ENCODE data around the gene NAA35. TPM values are rescaled to one million over a fixed set of nuclear protein-coding genes. Genes with fewer than 3 reads are reported as not detected.

The NAA35 gene
- total RNA-seq, 1 donor from 2014 or later, result 20.3 TPM

DNA sequence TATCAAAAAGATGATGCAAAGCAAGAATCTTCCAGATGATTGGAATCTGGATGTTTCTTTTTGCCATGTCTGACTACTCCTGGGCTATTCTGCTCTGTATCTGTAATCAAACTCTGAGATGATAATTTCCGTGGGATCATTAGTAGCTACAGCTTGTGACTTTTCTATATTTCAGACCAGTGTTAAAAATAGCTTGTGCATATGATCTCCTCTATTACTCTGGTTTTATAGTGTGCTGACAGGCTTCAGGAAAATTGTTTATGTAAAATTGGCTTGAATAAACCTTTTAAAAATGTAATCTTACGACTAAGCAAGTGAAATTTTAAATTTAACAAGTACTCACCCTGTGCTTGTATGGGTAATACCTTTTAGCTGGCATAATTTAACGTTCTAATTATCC lies 40.4 kb downstream of the NAA35 start:
- peaks cover 74% of the 10 kb centered on the region for H3K36me3 ChIP-seq
- intact Hi-C loops (cut with DNase I), result no loop called here

DNA sequence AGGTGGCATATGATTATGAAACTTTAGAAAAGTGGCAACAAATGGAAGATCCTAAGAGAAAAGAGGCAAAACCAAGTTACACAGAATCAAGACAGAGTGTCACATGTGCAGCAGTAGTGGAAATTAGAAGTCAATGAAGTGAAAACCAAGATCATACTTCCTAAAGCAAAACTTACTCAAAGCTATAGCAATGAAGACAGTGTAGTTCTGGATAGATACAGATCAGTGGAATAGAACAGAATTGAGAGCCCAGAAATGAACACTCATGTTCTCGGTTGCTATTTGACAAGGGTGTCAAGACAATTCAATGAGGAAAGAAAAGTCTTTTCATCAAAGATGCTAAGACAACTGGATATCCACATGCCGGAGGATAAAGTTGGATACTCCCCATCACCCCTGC lies 43.5 kb downstream of the NAA35 start:
- Histone ChIP-seq H3K4me1 (no peaks in the 10 kb centered on the region), H3K27ac (no peak overlapping the region), H3K27me3 (ENCODE audit: low read depth) (no peaks in the 10 kb centered on the region), H3K36me3 (peaks cover 53% of the 10 kb centered on the region), H3K4me3 (no peak overlapping the region), H3K9me3 (no peaks in the 10 kb centered on the region)
- ATAC-seq (no peak), DNase-seq (no peak)
- intact Hi-C loops (cut with DNase I), result no loop called here
- TF ChIP-seq, protein P1, sequence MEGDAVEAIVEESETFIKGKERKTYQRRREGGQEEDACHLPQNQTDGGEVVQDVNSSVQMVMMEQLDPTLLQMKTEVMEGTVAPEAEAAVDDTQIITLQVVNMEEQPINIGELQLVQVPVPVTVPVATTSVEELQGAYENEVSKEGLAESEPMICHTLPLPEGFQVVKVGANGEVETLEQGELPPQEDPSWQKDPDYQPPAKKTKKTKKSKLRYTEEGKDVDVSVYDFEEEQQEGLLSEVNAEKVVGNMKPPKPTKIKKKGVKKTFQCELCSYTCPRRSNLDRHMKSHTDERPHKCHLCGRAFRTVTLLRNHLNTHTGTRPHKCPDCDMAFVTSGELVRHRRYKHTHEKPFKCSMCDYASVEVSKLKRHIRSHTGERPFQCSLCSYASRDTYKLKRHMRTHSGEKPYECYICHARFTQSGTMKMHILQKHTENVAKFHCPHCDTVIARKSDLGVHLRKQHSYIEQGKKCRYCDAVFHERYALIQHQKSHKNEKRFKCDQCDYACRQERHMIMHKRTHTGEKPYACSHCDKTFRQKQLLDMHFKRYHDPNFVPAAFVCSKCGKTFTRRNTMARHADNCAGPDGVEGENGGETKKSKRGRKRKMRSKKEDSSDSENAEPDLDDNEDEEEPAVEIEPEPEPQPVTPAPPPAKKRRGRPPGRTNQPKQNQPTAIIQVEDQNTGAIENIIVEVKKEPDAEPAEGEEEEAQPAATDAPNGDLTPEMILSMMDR (IDR thresholded peaks at IDR 0.05), result no peak

More for the DNA sequence above, 40.4 kb downstream of the NAA35 start:
- DNase-seq, result no peak
- Histone ChIP-seq H3K27me3 (ENCODE audit: low read depth) (no peaks in the 10 kb centered on the region), H3K4me1 (no peaks in the 10 kb centered on the region), H3K4me3 (no peak overlapping the region), H3K27ac (no peak overlapping the region), H3K9me3 (no peaks in the 10 kb centered on the region)
- no peak for ATAC-seq
- TF ChIP-seq, protein P1 (IDR thresholded peaks at IDR 0.05), result no peak

DNA sequence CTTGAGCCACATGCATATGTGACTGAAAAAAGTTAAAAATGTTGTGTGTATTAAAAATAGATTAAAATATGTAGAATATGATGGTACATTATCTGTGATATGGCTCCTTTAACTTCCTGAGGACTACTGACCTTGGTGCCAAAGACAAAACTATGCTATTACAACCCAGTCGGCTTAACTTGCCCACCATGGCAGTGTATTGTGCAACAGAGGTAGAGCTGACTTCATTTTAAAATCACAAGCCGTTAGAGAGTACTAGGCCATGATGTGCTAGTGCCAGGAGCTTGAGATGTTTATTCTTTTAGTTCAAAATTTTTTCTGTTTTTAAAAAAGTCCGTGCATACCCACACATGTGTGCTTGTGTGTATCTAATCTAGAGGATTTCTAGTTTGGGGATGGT lies 46.3 kb downstream of the NAA35 start:
- Histone ChIP-seq H3K36me3 (peaks cover 38% of the 10 kb centered on the region), H3K27ac (no peak overlapping the region), H3K27me3 (ENCODE audit: low read depth) (no peaks in the 10 kb centered on the region), H3K9me3 (no peaks in the 10 kb centered on the region), H3K4me3 (no peak overlapping the region), H3K4me1 (no peaks in the 10 kb centered on the region)
- DNase-seq (no peak), ATAC-seq (no peak)
- intact Hi-C loops (cut with DNase I), result no loop called here
- TF ChIP-seq, protein P1 (IDR thresholded peaks at IDR 0.05), result no peak

DNA sequence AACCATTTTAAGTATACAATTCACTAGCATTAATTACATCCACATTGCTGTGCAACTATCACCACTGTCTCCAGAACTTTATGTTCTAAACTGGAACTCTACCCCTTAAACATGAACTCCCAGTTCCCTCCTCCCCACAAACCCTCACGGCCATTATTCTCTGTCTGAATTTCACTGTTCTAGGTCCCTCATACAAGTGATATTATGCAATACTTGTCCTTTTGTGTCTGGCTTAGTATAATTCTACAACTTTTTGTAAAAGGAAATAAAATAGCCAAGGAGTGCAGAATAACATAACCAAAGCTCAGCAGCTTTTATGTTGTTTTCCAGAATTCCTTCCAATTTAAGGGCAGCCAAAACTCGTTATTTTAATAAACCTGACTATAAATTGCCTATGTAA lies 53.2 kb downstream of the NAA35 start:
- Histone ChIP-seq H3K27me3 (ENCODE audit: low read depth) (no peaks in the 10 kb centered on the region), H3K9me3 (no peaks in the 10 kb centered on the region), H3K4me3 (no peak overlapping the region), H3K36me3 (peaks cover 31% of the 10 kb centered on the region), H3K27ac (no peak overlapping the region), H3K4me1 (no peaks in the 10 kb centered on the region)
- ATAC-seq (no peak), DNase-seq (no peak)
- TF ChIP-seq, protein P1 (IDR thresholded peaks at IDR 0.05), result no peak
- intact Hi-C loops (cut with DNase I), result no loop called here

DNA sequence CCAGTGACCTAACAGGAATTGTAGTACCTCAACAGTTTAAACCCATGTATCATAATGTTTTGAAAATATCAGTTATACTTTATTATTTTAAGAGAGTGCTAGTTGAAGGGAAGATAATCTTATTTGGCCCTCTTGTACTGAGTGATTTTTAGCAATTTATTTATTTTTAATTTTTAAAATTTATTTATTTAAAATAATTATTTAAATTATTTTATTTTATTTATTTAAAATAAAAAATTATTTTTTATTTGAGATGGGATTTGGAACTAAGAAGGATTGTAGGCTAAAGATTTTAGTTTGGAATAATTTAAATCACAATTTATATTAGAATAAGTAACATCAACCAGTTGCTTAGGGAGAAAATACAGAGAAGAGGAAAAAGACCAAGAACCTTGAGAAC lies 54.2 kb downstream of the NAA35 start:
- intact Hi-C loops (cut with DNase I), result no loop called here
- no peak overlapping the region for H3K4me3 ChIP-seq
- TF ChIP-seq, protein P1 (IDR thresholded peaks at IDR 0.05), result no peak
- H3K27ac ChIP-seq, result no peak overlapping the region
- H3K4me1 ChIP-seq, result no peaks in the 10 kb centered on the region
- no peaks in the 10 kb centered on the region for H3K9me3 ChIP-seq
- H3K27me3 ChIP-seq (ENCODE audit: low read depth), result no peaks in the 10 kb centered on the region
- no peak for DNase-seq
- ATAC-seq, result no peak
- H3K36me3 ChIP-seq, result peaks cover 34% of the 10 kb centered on the region

DNA sequence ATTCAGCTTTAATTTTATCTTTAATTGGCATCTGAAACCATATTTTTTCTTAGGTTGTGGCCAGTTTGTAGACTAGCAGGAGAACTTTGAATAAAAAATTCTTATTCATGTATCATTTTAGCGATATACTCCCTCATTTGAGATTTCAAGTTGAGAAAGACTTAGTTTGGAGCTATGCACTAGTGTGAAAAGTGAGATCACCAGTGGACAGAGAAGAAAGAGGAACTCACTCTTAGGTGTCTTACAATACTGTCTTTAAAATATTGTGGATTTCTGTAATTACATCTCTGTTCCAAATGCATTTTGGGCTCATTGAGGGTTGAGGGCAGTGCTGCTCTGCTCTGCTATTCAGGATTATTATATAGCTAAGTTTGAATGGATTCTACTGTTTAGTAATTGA lies 54.7 kb downstream of the NAA35 start:
- intact Hi-C loops (cut with DNase I), result no loop called here
- peaks cover 34% of the 10 kb centered on the region for H3K36me3 ChIP-seq
- H3K4me3 ChIP-seq, result no peak overlapping the region
- H3K27ac ChIP-seq, result no peak overlapping the region
- TF ChIP-seq, protein P1 (IDR thresholded peaks at IDR 0.05), result no peak
- DNase-seq, result no peak
- H3K9me3 ChIP-seq, result no peaks in the 10 kb centered on the region
- no peaks in the 10 kb centered on the region for H3K27me3 ChIP-seq (ENCODE audit: low read depth)
- no peak for ATAC-seq
- no peaks in the 10 kb centered on the region for H3K4me1 ChIP-seq
